Fibroblast of villous mesenchyme (primary cell): ENCODE measurements around the gene MSI2. TPM values are rescaled to one million over a fixed set of nuclear protein-coding genes. Genes with fewer than 3 reads are reported as not detected.

Experiments used
- DNase-seq: peaks from one replicate; pipeline ENCODE4 v3.0.0-alpha.2; 2010; ENCODE audit warnings: low read depth
- H3K4me3 ChIP-seq: 2 replicates; pipeline ENCODE4 v1.5.1; 2011; ENCODE audit warnings: low read depth, mild to moderate bottlenecking, low read length
- CTCF ChIP-seq: IDR thresholded peaks from 2 replicates; pipeline ENCODE4 v1.5.1; 2012; ENCODE audit warnings: low read depth, mild to moderate bottlenecking, low read length; ENCODE audit not compliant: insufficient read depth
- total RNA-seq: library from RNA; depleted of rRNA; stranded (reverse); fragments of >200 nt; gene quantifications from 2 replicates; pipeline ENCODE4 v1.2.3, GENCODE V29; 2012

Gene MSI2
- total RNA-seq, 1 donor = 50.1 TPM

- H3K4me3 ChIP-seq = no peak overlapping the region
- no peak for TF ChIP-seq CTCF
- peak; percentile 14 for DNase-seq
Measured at GRCh38 chr17:57288040-57288772, 31.9 kb downstream of the MSI2 start.

GRCh38 chr17:57288773-57289121 lies 32.4 kb downstream of the MSI2 start:
- DNase-seq = no peak
- no peak overlapping the region for H3K4me3 ChIP-seq

GRCh38 chr17:57289130-57289529 lies 32.8 kb downstream of the MSI2 start:
- TF ChIP-seq CTCF = no peak
- H3K4me3 ChIP-seq = no peak overlapping the region
- no peak for DNase-seq

More at GRCh38 chr17:57288773-57289121, 32.4 kb downstream of the MSI2 start:
- no peak for TF ChIP-seq CTCF

- DNase-seq = no peak
Measured at GRCh38 chr17:57289613-57290012, 33.3 kb downstream of the MSI2 start.

GRCh38 chr17:57290981-57291380 lies 34.7 kb downstream of the MSI2 start:
- DNase-seq = no peak
- TF ChIP-seq CTCF = no peak
- no peak overlapping the region for H3K4me3 ChIP-seq

More at GRCh38 chr17:57289613-57290012, 33.3 kb downstream of the MSI2 start:
- H3K4me3 ChIP-seq = no peak overlapping the region
- no peak for TF ChIP-seq CTCF

GRCh38 chr17:57292091-57292490 lies 35.8 kb downstream of the MSI2 start:
- DNase-seq = no peak
- H3K4me3 ChIP-seq = no peak overlapping the region
- no peak for TF ChIP-seq CTCF

- no peak for TF ChIP-seq CTCF
- H3K4me3 ChIP-seq = no peak overlapping the region
- no peak for DNase-seq
Measured at GRCh38 chr17:57293077-57293476, 36.8 kb downstream of the MSI2 start.
